PFSK-1 (cell line): ENCODE results near the gene NTM.

Source experiments
- POLR2AphosphoS5 ChIP-seq: IDR thresholded peaks from 2 replicates; pipeline ENCODE4 v1.6.1; 2012; ENCODE audit warnings: low read depth, mild to moderate bottlenecking, control low read depth, low read length, moderate library complexity
- SIN3A ChIP-seq: IDR thresholded peaks from 2 replicates; pipeline ENCODE4 v1.6.1; 2012; ENCODE audit warnings: mild to moderate bottlenecking, low read length, moderate library complexity, borderline replicate concordance; ENCODE audit not compliant: insufficient read depth

DNA sequence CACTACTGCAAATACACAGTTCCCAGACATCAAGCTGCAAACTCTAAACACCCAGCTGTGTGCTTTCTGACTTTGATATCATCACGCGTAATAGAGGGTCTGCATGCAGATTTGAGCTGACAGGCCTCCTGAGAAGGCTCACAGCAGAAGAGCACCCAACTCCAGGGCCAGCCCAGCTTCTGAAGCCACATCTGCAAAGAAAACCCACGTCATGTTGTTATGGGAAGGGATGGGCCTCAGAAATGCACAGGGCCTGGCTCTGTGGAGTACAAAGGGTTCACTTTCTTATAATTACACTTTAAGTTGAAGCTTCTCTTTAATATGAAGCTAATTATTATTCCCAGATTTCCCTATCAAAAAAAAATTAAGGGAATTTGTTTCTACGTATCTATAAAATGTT, 927.9 kb downstream of the NTM start:
- TF ChIP-seq SIN3A = no peak
- no peak for TF ChIP-seq POLR2AphosphoS5
